HAP-1 (cell line): ENCODE data around the gene DENND6B.

Source experiments
- DNase-seq, 2 experiments: peaks; one replicate each; pipeline ENCODE4 v3.0.0-alpha.2; 2016 to 2020; ENCODE audit warnings: low spot score in 2 of 2
- H3K27me3 ChIP-seq: fragments of 250-450 bp; sonication (Bioruptor Pico); 2 replicates; pipeline ENCODE4 v1.5.1; 2020; ENCODE audit warnings: low read depth, mild to moderate bottlenecking, moderate library complexity
- H3K36me3 ChIP-seq: fragments of 250-450 bp; sonication (Bioruptor Pico); replicated peaks from 2 replicates; pipeline ENCODE4 v1.5.1; 2020; ENCODE audit warnings: mild to moderate bottlenecking
- H3K4me1 ChIP-seq: fragments of 250-450 bp; sonication (Bioruptor Pico); 2 replicates; pipeline ENCODE4 v1.5.1; 2020; ENCODE audit warnings: mild to moderate bottlenecking
- H3K4me3 ChIP-seq: fragments of 250-450 bp; sonication (Bioruptor Pico); 2 replicates; pipeline ENCODE4 v1.5.1; 2020; ENCODE audit warnings: mild to moderate bottlenecking, moderate library complexity
- H3K9me3 ChIP-seq: fragments of 250-450 bp; sonication (Bioruptor Pico); 2 replicates; pipeline ENCODE4 v1.5.1; 2020; ENCODE audit warnings: mild to moderate bottlenecking, moderate library complexity
- in situ Hi-C: fragments of 300-500 bp; cut with MboI; formaldehyde crosslinking; loops from 3 replicates; pipeline ENCODE4 v1.14.3; 2020; ENCODE audit warnings: low sequenced_read_pairs, inconsistent platforms, mixed read lengths

DENND6B gene

GRCh38 chr22:50315289-50316113 lies 11.3 kb downstream of the DENND6B start:
- in situ Hi-C loops = no loop called here
- no peaks in the 10 kb centered on the region for H3K4me1 ChIP-seq
- H3K27me3 ChIP-seq = no peaks in the 10 kb centered on the region; the same call in 1 of the 2 replicates
- DNase-seq = no peak
- H3K9me3 ChIP-seq = no peaks in the 10 kb centered on the region
- H3K4me3 ChIP-seq = no peak overlapping the region
- no peaks in the 10 kb centered on the region for H3K36me3 ChIP-seq

- Histone ChIP-seq H3K9me3 (no peaks in the 10 kb centered on the region), H3K4me1 (no peaks in the 10 kb centered on the region), H3K36me3 (no peaks in the 10 kb centered on the region), H3K4me3 (no peak overlapping the region), H3K27me3 (no peaks in the 10 kb centered on the region; the same call in 1 of the 2 replicates)
- in situ Hi-C loops = no loop called here
- DNase-seq = peak in 1 of 2 experiments; percentile 65
Observed at GRCh38 chr22:50314455-50315288, 12.1 kb downstream of the DENND6B start.

DNA sequence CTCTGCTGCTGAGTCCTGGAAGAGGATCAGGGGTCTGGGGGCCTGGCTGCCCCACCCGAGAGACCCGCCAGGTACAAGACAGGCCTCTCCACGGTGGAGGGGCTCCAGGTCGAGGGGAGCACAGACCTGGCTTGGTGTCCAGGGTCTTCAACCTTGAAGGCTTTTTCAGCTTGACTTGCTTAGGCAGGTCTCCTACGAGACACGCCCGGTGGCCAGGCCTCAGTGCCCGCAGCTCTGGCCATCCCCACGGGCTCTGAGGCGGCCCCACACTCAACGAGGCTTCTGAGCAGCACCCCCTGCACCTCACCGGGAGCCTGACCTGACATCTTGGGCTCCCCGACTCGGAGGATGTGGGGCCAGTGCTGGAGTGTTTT lies 12.7 kb downstream of the DENND6B start:
- Histone ChIP-seq H3K9me3 (no peaks in the 10 kb centered on the region), H3K27me3 (no peaks in the 10 kb centered on the region; the same call in 1 of the 2 replicates), H3K4me1 (no peaks in the 10 kb centered on the region), H3K4me3 (no peak overlapping the region), H3K36me3 (no peaks in the 10 kb centered on the region)
- DNase-seq = no peak
- in situ Hi-C loops = no loop called here

- Histone ChIP-seq H3K36me3 (no peaks in the 10 kb centered on the region), H3K4me1 (no peaks in the 10 kb centered on the region), H3K9me3 (no peaks in the 10 kb centered on the region), H3K27me3 (no peaks in the 10 kb centered on the region; the same call in 1 of the 2 replicates), H3K4me3 (no peak overlapping the region)
- in situ Hi-C loops = no loop called here
- no peak for DNase-seq
Observed at GRCh38 chr22:50313600-50313999, 13.2 kb downstream of the DENND6B start.

DNA sequence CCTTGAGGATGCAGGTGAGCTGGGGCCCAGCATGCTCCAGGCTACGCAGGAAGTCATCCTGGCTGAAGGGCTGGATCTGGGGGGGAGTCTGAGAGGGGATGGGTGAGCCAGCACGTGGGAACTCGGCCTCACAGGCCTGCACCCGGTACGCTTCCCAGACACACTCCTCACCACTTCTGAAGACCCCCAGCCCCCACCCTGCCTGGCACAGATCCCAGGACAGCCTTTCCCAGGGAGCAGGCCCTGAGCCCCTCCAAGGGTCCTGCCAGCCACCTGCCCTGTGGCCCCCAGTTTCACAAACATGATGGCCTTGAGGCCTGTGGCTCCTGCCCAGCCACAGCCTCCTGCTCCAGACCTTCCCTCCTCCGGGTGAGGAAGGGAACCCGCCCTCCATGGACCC lies 13.8 kb downstream of the DENND6B start:
- Histone ChIP-seq H3K27me3 (no peaks in the 10 kb centered on the region; the same call in 1 of the 2 replicates), H3K4me1 (no peaks in the 10 kb centered on the region), H3K4me3 (no peak overlapping the region), H3K9me3 (no peaks in the 10 kb centered on the region), H3K36me3 (no peaks in the 10 kb centered on the region)
- DNase-seq = no peak
- in situ Hi-C loops = no loop called here

- Histone ChIP-seq H3K4me3 (no peak overlapping the region), H3K4me1 (no peaks in the 10 kb centered on the region), H3K27me3 (no peaks in the 10 kb centered on the region; the same call in 1 of the 2 replicates), H3K36me3 (no peaks in the 10 kb centered on the region), H3K9me3 (no peaks in the 10 kb centered on the region)
- in situ Hi-C loops = no loop called here
- DNase-seq = no peak
Observed at GRCh38 chr22:50312371-50312770, 14.4 kb downstream of the DENND6B start.

GRCh38 chr22:50311606-50312351 lies 15.0 kb downstream of the DENND6B start:
- Histone ChIP-seq H3K9me3 (no peaks in the 10 kb centered on the region), H3K4me3 (no peak overlapping the region), H3K36me3 (no peaks in the 10 kb centered on the region), H3K4me1 (no peaks in the 10 kb centered on the region), H3K27me3 (no peaks in the 10 kb centered on the region; the same call in 1 of the 2 replicates)
- in situ Hi-C loops = no loop called here
- no peak for DNase-seq

DNA sequence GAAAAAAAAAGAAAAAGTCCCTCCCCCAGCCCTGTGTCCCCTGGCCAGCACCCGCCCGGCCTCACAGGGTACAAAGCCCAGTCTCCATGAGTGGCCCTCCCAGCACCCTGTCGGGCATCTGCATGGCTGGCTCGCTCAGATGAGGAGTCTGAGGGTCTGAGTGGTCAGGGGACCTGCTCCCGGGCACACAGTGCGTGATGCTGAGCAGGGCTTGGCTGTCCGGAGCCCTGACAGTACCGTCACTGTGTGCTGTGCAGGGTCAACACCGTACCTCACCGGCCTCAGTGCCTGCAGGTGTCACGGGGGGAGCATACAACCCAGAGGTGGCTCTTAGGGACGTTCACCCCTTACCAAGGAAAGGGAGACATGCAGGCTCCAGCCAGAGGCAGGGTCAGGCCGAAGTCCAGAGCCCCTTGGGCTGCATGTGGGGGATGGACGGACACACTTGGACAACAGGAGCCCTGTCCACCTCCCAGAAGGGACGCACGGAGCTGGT lies 15.8 kb downstream of the DENND6B start:
- Histone ChIP-seq H3K9me3 (no peaks in the 10 kb centered on the region), H3K27me3 (no peaks in the 10 kb centered on the region; the same call in 1 of the 2 replicates), H3K36me3 (no peaks in the 10 kb centered on the region), H3K4me3 (no peak overlapping the region), H3K4me1 (peaks cover 3% of the 10 kb centered on the region; the same call in 1 of the 2 replicates)
- in situ Hi-C loops = no loop called here
- no peak for DNase-seq

- no peak for DNase-seq
- Histone ChIP-seq H3K9me3 (no peaks in the 10 kb centered on the region), H3K4me1 (peaks cover 11% of the 10 kb centered on the region), H3K4me3 (no peak overlapping the region), H3K36me3 (peaks cover 2% of the 10 kb centered on the region; the same call in 1 of the 2 replicates), H3K27me3 (no peaks in the 10 kb centered on the region)
- in situ Hi-C loops = no loop called here
Observed at GRCh38 chr22:50310031-50310722, 16.6 kb downstream of the DENND6B start.

DNA sequence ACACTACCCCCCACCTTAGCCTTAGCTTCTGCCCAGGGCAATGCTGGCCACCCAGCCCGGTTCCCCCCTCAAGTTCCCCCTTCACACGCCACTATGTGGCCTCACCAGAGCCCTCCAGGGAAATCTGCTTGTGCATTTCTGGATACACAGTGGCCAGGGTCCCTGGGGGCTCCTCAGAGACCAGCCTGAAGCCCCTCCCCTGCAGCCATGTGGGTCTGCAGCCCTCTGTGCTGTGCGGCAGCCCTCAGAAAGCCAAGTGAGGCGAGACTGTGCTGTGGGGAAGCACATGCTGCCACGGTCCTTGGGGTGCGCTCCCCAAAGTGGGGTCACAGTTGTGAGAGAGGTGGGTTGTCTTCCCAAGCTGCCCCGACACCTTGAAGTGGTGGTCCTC lies 17.2 kb downstream of the DENND6B start:
- H3K4me1 ChIP-seq = peaks cover 13% of the 10 kb centered on the region
- H3K4me3 ChIP-seq = no peak overlapping the region
- in situ Hi-C loops = no loop called here

GRCh38 chr22:50308986-50309600 lies 17.7 kb downstream of the DENND6B start:
- Histone ChIP-seq H3K9me3 (no peaks in the 10 kb centered on the region), H3K4me1 (peaks cover 13% of the 10 kb centered on the region), H3K4me3 (no peak overlapping the region), H3K27me3 (no peaks in the 10 kb centered on the region), H3K36me3 (peaks cover 4% of the 10 kb centered on the region; the same call in 1 of the 2 replicates)
- in situ Hi-C loops = no loop called here
- DNase-seq = no peak

More for the DNA sequence above, 17.2 kb downstream of the DENND6B start:
- Histone ChIP-seq H3K36me3 (peaks cover 4% of the 10 kb centered on the region; the same call in 1 of the 2 replicates), H3K27me3 (no peaks in the 10 kb centered on the region), H3K9me3 (no peaks in the 10 kb centered on the region)
- no peak for DNase-seq

DNA sequence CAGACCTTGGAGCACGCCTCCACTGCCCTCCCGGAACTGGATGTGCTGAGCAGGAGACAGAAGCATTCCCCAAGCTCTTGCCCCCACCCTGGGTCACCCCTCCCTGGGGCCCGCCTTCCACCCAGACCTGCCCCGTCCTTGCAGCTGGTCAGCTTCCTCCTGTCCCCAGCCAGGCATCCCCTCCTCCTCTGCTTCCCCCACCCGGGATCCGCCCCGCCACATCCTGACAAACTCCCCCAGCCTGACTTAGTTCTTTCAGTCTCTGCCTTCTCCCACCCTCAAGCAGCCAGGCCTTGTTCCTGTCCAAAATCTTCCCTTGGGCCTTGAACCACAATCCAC lies 18.2 kb downstream of the DENND6B start:
- Histone ChIP-seq H3K27me3 (no peaks in the 10 kb centered on the region), H3K9me3 (no peaks in the 10 kb centered on the region), H3K4me1 (peaks cover 13% of the 10 kb centered on the region), H3K4me3 (no peak overlapping the region), H3K36me3 (peaks cover 4% of the 10 kb centered on the region; the same call in 1 of the 2 replicates)
- DNase-seq = no peak
- in situ Hi-C loops = no loop called here
